HG02623 (cell line): ENCODE results near the gene AUNIP.

ENCODE experiments used
- ATAC-seq: cut with Tn5 transposase; IDR thresholded peaks from one replicate; pipeline ENCODE4 v1.9.1; 2021; ENCODE audit warnings: moderate library complexity; ENCODE audit not compliant: unreplicated experiment

Gene AUNIP

DNA sequence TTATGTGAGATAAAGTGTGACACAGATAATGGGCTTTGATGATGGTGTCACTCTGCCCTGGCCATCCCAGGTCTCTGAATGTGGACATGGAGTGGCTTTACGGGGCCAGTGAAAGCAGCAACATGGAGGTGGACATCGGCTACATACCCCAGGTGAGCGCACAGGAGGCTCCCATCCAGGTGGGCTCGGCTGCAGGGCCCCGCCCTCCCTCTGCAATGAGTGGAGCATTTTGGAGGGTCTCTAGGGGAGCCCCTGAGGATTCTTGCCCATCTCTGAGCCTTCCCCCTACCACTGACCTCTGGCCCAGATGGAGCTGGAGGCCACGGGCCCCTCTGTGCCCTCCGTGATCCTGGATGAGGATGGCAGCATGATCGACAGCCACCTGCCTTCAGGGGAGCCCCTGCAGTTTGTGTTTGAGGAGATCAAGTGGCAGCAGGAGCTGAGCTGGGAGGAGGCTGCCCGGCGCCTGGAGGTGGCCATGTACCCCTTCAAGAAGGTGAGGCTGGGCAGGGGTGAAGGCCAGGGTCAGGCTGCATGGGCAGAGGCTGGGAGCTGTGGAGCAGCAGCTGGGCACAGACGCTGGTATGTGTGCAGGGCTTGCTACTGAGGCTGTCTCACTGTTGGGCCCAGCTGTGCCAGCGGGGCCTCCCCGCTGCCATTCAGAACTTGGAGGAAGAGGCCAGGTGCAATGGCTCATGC lies 47.7 kb downstream of the AUNIP start:
- ATAC-seq, result no peak

DNA sequence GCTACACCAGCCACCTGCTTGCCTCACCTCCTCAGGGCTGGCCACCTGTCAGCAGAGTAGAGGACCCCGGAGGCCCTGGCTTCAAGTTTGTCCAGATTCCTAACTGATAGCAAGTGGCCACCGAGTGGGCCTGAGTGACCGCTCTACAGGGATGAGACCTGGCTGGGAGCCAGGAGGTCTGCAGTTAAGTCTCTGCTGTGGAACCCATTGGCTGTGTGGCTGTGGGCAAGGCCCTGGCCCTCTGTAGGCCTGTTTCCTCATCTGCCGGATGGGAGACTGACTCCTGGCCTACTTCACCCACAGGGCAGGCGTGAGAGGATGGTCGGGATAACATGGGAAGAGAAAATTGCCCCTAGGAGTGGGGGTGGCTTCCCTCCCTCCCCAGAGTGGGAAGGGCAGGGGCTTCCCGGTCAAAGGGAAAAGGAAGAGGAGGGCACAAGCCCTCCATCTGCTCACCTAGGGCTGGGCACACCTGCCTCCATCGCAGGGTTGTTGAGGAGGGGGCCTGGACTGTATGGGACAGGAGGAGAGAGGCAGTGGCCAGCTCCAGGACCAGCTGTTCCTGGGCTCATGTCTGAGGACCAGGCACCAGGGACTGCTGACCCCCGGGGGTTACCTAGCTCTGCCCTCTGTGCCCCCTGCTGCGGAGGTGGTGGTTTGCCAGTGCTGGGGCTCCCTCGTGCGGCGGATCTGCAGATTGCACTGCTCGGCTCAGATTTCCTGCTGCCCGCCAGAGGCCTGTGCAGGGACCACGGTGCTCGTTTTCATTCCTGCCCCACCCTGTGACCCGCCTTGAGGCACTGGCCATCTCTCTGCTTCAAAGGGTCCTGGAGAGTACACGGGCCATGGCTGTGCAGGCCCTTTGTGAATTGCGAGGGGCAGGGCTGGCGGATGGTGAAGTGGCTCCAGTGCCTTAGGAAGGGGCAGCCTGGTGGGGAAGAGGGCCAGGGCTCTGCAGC lies 48.6 kb downstream of the AUNIP start:
- peak; percentile 47 for ATAC-seq

DNA sequence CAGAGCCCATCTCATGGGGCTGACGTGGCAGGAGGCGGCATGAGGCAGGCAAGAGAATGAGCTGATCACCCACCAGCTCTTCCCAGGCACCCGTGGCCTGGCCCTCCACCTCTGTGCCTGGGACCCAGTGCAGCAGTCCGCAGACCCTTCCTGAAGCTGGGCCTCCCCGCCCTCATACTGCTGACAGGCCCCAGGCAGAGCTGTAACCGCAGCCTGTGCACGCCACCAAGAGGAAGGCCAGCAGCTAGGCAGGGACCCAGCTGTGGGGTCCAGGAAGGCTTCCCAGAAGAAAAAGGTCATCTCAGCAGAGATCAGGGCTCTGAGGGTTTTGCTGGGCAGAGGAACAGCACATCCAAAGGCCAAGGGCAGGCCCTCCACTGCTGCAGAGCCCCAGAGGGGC lies 49.3 kb downstream of the AUNIP start:
- ATAC-seq, result no peak

DNA sequence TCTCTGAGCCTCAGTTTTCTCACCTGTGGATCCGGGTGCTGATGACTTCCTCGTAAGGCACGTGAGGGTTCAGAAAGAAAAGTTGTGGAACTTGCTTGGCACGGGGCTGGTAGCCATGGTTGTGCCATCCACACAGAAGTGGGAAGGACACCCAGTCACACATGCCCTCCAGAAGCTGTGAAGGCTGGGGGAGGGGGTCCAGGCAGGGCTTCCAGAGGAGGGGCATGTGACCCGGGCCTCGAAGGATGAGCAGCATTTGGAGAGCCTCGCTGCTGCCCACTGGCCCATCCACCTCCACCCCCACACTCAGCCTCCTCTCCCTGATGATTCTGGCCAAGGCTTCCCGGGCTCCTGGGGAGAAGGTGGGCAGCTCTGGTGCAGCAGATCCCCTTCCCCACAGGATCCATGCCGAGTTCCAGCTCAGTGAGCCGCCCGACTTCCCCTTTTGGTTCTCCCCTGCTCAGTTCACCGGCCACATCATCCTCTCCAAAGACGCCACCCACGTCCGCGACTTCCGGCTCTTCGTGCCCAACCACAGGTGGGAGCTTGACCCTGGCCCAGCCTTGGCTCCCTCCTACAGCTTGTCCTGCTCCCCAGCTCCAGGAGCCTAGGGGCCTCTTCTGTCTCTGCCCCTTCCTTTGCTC lies 49.9 kb downstream of the AUNIP start:
- ATAC-seq, result no peak

DNA sequence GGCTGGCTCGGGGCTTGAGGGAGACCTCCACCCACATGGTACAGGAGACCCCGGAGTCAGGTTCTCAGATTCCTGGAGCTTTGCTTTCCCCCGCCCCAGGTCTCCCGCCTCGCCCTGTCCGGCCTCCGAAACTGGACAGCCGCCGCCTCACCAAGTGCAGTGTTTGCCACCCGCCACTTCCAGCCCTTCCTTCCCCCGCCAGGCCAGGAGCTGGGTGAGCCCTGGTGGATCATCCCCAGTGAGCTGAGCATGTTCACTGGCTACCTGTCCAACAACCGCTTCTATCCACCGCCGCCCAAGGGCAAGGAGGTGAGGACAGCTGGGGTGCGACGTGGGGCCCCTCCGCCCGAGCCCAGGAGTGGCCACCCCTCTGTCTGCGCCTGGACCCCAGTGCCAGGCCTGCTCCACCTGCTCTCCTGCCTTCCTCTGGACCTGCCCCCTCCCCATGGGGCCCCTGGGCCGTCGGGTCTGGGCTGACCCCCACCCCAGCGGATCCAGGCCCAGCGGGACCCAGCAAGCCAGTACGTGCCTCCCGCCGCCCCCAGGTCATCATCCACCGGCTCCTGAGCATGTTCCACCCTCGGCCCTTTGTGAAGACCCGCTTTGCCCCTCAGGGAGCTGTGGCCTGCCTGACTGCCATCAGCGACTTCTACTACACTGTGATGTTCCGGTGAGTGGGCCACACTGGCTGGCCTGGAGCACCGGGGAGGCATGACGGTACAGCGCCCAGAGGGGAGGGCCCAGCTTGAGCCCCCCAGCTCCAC lies 50.6 kb downstream of the AUNIP start:
- no peak for ATAC-seq

DNA sequence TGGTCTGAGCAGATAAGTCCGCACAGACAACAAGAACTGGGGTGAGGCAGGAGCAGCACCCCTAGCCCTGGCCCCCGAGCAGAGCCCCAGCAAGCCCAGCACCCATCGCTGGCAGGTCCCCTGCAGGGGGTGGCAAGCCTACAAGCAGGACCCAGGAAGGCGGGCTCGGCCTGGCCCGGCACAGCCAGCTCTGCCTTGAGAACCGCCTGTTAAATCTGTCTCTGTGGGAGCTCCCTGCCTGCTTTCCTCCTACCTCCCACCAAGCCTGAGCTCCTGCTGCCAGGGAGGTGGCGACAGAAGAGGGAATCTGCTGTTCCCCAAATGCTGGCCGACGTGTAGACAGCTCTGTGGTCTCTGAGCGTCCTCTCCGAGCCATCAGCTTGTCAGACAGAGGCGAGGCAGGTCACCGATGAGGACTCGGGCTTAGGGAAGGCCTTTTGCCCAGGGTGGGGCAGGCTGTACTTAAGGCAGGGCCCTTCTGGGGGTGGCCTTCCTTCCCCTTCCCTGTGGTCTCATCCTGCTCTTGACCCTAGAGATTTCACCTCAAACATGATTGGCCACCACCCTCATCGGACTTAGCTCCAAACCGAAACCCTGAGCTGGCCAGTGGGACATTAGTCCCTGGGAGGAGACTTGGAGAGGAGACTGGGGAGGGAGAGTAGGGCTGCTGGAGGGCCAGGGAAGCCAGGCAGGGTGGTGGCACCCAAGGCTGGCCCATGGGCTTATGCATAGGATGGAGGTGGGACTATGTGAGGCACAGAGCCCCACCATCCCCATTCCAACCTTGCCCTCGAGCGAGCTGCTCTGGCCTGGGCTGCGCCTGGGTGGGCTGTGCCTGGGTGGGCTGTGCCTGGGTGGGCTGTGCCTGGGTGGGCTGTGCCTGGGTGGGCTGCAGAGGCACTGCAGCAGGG lies 51.5 kb downstream of the AUNIP start:
- no peak for ATAC-seq

DNA sequence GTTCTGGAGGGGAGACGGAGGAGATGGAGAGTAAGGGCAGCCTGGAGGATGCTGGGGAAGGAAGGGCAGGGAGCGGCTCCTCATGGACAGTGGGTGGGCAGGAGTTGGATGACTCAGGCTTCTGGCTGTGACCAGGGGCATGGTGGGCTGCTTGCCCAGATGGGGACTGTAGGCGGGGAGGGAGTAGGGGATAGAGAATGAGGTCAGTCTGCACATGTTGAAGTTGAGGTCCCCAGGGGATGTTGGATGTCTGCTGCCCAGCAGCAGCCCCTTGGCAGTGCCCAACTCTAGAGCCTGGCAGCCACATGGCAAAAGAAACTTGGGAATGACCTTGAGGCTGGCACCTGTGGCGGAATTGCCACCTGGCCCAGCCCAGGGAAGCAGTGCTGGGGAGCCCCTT lies 52.8 kb downstream of the AUNIP start:
- no peak for ATAC-seq

DNA sequence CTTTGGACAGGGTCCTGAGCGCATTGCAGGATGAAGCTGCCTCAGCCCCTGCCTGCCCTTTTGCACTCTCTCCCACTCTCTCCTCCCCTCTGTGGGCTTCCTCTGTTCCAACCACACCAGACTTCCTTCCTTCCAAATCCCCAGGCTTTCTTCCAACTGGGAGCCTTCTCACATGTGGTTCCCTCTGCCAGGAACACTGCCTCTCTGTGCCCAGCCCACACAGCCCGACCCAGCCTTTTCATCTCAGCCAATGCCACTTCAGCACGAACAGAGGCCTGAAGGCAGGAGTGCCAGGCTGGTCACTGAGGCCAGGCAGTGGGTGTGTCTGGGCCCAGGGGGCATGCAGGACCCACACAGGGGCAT lies 53.4 kb downstream of the AUNIP start:
- ATAC-seq, result no peak

DNA sequence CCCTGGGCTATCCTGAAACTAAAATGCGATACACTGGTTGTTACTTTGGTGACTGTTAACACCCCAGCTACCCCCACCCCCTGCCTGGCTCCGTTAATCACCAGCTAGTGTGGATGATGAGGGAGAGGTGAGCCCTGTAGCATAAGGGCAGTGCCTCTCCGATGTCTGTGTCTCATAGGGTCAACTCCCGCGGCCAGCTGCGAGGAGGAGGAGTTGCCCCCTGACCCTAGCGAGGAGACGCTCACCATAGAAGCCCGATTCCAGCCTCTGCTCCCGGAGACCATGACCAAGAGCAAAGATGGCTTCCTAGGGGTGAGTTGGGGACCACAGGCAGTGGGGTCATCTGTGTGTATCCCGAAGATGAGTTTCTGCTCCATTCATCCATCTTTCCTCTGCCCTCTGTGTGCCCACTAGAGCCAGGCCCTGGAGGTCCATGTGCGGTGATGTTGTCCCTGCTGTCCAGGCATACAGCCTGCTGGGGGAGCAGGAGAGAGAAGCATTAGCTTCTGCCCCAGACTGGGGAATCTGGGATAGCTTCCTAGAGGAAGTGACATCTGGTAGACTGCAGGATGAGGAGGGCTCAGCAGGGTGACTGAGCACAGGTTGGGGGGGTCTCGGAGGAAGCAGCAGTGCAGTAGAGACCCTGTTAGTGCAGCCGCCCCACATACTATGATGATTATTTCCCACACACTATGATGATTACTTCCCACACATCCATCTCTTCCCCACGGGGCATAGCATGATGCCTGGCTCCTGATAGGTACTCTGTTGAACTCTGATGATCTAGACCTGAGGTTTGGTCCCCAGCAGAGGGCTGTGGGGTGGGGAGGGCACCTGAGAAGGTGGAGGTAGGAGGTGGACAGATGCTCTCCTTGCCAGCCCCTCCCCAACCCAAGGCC lies 54.0 kb downstream of the AUNIP start:
- no peak for ATAC-seq

DNA sequence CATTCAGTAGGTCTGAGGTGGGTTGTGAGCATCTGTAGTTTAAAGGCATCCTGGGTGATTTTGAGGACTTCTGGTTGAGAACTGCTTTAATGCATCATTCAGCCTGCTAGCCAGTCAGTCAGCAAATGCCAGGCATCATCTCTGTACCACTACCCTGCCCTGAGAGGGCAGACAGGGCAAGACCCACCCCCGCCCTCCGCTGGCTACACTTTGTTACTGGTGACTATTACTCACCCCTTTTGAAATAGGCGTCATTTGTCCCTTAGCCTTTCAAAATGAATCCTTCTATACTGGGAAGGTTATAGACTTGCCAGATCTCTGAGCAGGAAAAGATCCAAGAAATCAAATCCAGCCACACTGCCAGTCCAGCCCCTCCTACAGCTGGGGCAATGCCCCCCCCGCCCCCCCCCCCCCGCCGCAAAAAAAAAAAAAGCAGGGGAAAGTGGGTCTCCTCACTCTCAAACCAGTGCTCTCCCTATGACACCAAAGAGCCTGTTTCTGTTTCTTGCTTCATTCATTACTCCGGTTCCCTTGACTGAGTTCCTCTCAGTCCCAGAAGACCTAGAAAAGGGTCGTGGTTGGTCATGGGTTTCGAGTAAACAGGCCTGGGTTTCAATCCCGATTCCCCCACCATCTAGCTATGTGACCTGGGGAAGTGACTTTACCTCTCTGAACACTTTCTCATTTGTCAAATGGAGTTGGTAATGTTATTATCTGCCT lies 54.9 kb downstream of the AUNIP start:
- no peak for ATAC-seq

DNA sequence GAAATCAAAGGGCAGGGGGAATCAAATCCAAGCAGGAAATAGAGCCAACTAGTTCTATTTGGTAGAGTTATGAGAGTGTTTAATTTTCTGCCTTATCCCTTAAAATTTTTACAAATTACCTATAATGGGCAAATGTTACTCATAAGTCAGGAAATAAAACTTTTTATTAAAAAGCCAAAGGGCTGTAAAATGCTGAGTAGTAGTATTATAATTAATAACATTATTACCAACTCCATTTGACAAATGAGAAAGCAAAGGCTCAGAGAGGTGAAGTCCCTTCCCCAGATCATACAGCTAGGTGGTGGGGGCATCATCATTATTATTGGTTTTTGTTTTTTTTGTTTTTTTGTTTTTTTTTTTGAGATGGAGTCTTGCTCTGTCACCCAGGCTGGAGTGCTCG lies 55.9 kb downstream of the AUNIP start:
- no peak for ATAC-seq

DNA sequence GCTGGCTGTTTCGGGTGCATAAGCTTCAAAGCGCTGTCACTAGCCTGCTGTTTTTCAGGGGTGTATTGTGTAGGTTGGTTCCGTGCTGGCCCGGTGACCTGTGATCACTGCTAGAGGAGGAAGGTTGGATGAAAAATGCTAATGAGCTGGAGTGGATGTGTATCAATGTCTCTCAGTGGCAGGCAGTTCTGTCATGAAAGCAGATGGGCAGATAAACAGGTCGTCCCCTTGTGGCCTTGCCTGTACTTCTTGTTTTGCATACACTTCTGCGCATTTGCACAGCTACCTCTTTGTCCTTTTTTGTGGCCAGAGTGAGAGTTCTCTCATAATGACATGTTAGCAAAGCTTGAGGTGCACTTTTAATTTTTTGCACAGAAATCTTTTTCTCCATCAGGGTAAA lies 56.3 kb downstream of the AUNIP start:
- no peak for ATAC-seq

DNA sequence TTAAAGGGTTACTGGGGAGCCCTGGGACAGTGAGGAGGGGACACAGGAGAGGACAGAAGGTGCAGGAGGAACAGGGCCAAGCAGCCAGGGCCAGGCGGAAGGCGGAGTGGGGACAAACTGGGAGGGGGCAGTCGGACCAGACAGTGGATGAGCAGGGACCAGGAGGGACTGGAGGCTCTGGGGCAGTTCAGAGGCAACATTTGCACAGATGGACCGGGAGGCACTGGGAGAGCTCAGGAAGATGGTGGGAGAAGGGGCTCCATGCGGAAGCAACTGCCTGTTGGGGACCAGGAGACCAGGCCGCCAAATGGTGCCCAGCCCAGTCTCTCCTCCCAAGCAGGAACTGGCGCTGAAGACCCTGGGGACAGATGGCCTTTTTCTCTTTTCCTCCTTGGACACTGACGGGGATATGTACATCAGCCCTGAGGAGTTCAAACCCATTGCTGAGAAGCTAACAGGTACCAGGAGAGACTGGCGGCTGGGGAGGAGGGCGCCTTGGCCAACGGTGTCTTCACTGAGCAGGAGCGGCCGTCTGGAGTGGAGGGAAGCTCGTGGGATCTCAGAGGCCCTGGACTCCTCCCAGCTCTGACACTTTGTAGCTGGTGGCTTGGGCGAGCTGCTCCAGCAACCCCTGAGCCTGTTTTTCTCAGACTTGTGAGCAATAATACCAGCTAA lies 58.4 kb downstream of the AUNIP start:
- ATAC-seq, result no peak

DNA sequence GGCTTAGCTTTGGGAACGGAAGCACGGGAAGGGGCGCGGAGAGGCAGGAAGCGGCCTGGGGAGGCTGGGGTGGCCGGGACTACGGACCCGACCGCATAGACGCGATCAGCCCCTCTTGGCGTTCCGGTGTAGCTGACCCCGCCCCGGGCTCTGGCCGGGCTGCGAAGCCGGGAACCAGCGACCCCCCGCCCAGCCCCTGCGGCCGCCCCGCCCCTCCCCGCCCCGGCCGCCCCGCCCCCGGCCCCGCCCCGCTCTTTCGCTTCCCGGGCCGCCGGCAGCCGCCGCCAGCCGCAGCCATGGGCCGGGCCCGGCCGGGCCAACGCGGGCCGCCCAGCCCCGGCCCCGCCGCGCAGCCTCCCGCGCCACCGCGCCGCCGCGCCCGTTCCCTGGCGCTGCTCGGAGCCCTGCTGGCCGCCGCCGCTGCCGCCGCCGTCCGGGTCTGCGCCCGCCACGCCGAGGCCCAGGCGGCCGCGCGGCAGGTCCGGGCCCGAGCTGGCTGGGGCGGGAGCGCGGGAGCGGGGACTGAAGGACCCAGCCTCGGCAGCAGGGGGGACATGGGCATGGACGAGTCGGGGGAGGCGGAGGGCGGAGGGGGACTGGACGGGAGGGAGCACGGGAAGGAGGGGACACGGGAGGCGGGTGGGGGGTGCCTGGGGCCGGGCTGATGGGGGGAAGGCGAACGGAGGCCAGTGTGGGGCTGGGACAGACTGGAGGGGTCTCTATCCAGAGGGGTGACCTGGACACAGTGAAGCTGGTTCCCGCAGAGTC lies 59.1 kb downstream of the AUNIP start, which contains the start of gene SELENON:
SELENON (plus strand) TSS at position 259 of the 768 bp plus-strand sequence; CDS start at position 297, 38 bp downstream.
- no peak for ATAC-seq

DNA sequence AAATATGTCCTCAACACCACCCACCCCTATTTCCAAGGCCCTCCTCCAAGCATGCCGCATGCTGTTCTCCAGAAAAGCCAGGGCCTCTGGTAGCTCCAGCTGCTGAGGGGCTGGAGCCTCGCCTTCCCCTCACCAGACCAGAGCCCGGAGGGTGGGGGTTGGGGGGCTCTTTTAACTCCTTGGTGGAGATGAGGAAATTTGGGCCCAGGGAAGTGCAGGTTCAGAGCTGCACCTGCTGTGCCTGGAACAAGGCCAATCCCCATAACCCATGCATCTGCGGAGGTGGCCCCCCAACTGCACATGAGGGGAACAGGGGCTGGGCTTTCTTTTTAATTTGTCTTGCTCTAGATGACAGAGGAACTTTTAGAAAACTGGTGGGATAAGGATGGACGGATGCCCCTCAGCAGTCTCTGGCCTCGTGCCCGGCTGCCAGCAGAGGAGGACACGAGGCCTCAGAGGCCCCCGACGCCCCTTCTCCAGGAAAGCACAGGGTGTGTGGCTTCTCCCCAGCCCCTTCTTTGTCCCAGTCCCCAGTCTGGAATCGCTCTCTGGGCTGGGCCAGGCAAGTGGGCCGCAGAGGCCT lies 59.8 kb downstream of the AUNIP start:
- no peak for ATAC-seq

DNA sequence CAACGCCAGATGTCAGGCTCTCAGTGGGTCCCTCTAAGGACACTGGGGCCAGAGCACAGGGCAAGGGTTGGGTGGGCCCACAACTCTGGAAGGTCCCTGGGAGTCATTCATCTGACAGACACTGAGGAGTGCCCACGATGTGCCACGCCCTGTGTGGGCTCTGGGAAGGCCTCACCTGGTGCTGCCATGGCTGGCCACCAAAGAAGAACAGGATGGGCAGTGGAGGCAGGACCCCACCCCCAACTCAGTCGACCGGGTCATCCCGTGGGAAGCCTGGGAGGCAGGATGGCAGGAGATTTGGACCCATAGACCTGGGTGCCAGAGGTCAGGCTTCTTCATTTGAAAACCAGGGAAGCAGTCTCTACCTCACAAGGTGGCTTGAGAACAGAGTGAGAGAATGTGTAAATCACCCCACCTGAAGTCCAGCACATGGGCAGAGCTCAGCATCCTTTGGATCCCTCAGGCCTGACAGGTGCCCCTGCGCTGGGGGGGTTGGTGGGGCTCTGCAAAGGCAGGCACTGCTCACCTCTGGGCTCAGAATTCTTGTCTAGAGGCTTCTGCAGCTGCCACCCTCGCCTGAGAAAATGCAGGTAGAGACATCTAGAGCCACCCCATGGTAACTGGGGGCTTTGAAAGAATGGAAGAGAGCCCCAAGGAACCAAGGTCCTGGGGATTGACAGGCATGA lies 60.4 kb downstream of the AUNIP start:
- no peak for ATAC-seq
